ENCODE measurements around the gene MTO1. TPM values are rescaled to one million over a fixed set of nuclear protein-coding genes. Genes with fewer than 3 reads are reported as not detected.
"Not testable (repeated sequence)": the region's sequence is repeated elsewhere in the genome, so short reads cannot be mapped to it uniquely, and the experiment has no call there.

MTO1 gene
- 24.9 and 26.3 TPM in 2 replicates for total RNA-seq (2014; rRNA removed; shearing (Covaris generic))
- polyA plus RNA-seq (2015; cell fraction: cytosol; rRNA removed) = 19.6 and 22.6 TPM in 2 replicates
- 47.7 and 58.7 TPM in 2 replicates for polyA plus RNA-seq (2015; cell fraction: nucleus; rRNA removed)

GRCh38 chr6:73461537-73462350 lies at the start of gene MTO1:
TSS of gene MTO1 (plus strand) at chr6:73461737. CDS start at chr6:73461855, 118 bp downstream.
- DNase-seq (ENCODE audit: low read depth) = peak; percentile 82

- DNase-seq (ENCODE audit: low read depth) = no peak
These were observed 48.4 kb upstream of the MTO1 start for GRCh38 chr6:73413102-73413501.

GRCh38 chr6:73418081-73418741 lies 43.3 kb upstream of the MTO1 start:
- DNase-seq (ENCODE audit: low read depth) = no peak

- DNase-seq (ENCODE audit: low read depth) = no peak
These were observed 40.0 kb upstream of the MTO1 start for GRCh38 chr6:73421534-73421933.

- no peak for DNase-seq (ENCODE audit: low read depth)
These were observed 26.3 kb upstream of the MTO1 start for GRCh38 chr6:73435236-73435635.

GRCh38 chr6:73443555-73443954 lies 18.0 kb upstream of the MTO1 start:
- DNase-seq (ENCODE audit: low read depth) = no peak

- peak; percentile 7 for DNase-seq (ENCODE audit: low read depth)
These were observed 10.1 kb upstream of the MTO1 start for GRCh38 chr6:73451223-73452106.

GRCh38 chr6:73452107-73452461 lies 9.5 kb upstream of the MTO1 start, which contains the start of gene CGAS:
TSS of gene CGAS (minus strand) at chr6:73452297. CDS start at chr6:73452181, 116 bp downstream.
- DNase-seq (ENCODE audit: low read depth) = peak; percentile 33

- DNase-seq (ENCODE audit: low read depth) = no peak
These were observed 5.5 kb upstream of the MTO1 start for GRCh38 chr6:73455865-73456629.

GRCh38 chr6:73459474-73459873 lies 2.1 kb upstream of the MTO1 start:
- DNase-seq (ENCODE audit: low read depth) = not testable (repeated sequence)

- DNase-seq (ENCODE audit: low read depth) = no peak
These were observed 1.5 kb upstream of the MTO1 start for GRCh38 chr6:73460056-73460455.

- DNase-seq (ENCODE audit: low read depth) = no peak
These were observed 10.3 kb downstream of the MTO1 start for GRCh38 chr6:73471686-73472290.

- DNase-seq (ENCODE audit: low read depth) = no peak
These were observed 15.2 kb downstream of the MTO1 start for GRCh38 chr6:73476723-73477122.

- DNase-seq (ENCODE audit: low read depth) = no peak
These were observed 15.9 kb downstream of the MTO1 start for GRCh38 chr6:73477407-73477806.

- DNase-seq (ENCODE audit: low read depth) = no peak
These were observed 20.4 kb downstream of the MTO1 start for GRCh38 chr6:73481969-73482368.

GRCh38 chr6:73484438-73484837 lies 22.9 kb downstream of the MTO1 start:
- DNase-seq (ENCODE audit: low read depth) = no peak

- DNase-seq (ENCODE audit: low read depth) = no peak
These were observed 25.9 kb downstream of the MTO1 start for GRCh38 chr6:73487473-73487872.

- no peak for DNase-seq (ENCODE audit: low read depth)
These were observed 29.8 kb downstream of the MTO1 start for GRCh38 chr6:73491377-73491776.

GRCh38 chr6:73497915-73498314 lies 36.4 kb downstream of the MTO1 start:
- DNase-seq (ENCODE audit: low read depth) = no peak
